GM19351 (cell line): ENCODE data around the gene FANCD2.
"Not testable (repeated sequence)": the region's sequence is repeated elsewhere in the genome, so short reads cannot be mapped to it uniquely, and the experiment has no call there.

Source experiments
- ATAC-seq: cut with Tn5 transposase; IDR thresholded peaks from one replicate; pipeline ENCODE4 v1.9.1; 2021; ENCODE audit warnings: mild to moderate bottlenecking, moderate library complexity; ENCODE audit not compliant: unreplicated experiment

The FANCD2 gene

DNA sequence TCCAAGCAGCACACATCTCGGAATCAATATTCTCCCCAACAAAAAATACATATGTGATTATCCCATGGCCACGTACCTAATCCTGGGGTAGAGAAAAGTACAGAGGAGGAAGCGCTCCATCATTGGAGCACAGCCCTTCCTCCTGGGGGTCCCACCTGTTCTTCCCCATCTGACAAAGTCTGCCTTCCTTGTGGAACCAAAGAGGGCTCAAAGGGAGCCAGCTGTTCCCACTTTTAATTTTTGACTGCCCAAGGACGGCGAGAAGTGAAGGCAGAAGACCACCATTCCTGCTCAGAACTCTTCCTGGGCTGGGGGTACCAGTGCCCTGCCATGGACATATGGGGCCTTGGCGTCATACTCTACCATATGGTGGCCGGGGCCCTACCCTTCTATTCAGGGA is 14.1 kb upstream of the FANCD2 start:
- no peak for ATAC-seq

DNA sequence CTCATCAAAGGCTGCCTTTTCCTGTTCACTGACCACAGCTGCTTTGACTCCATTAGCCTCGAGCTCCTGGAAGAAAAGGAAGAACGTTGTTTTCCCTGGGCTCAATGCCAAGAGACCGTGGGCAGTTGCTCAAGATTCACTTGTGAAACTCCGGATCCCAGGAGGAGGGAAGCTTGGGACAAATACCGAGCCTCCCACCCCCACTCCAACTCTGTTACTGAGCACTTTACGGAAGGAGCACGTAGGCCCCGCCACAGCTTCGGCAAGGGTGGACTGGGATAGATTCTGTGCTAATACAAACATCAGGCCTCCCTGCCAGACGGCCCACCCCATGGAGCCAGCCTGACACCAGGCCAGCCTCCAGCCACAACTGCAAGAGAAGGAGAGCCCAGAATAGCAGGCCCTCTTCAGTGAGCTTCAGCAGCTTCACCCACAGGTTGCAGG is 10.8 kb upstream of the FANCD2 start:
- ATAC-seq, result no peak

DNA sequence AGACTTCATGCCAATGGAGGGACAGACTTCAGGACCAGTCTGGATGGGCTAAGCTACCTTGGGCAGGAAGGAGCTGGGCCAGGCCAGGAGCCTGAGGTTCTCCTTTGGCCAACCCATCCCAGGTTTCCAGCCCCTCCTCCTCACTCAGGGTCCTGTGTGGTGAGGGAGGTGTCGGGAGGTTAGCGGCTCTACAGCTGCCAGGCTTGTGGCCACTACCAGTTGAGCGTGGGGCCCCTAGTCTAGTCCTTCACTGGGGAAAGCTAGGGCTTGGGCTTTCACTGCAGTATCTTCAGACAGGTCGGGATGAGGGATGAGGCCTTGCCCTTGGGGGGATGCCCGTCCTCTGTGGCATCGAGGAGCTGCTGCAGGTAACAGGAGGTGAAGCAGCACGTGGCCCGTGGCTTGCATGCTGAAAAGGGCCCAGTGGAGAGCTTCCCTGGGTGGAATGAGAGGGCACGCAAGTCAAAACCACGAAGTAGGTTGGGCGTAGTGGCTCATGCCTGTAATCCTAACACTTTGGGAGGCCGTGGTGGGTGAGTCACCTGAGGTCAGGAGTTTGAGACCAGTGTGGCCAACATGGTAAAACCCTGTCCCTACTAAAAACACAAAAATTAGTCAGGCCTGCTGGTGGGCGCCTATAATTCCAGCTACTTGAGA is 8.5 kb upstream of the FANCD2 start:
- ATAC-seq, result no peak

DNA sequence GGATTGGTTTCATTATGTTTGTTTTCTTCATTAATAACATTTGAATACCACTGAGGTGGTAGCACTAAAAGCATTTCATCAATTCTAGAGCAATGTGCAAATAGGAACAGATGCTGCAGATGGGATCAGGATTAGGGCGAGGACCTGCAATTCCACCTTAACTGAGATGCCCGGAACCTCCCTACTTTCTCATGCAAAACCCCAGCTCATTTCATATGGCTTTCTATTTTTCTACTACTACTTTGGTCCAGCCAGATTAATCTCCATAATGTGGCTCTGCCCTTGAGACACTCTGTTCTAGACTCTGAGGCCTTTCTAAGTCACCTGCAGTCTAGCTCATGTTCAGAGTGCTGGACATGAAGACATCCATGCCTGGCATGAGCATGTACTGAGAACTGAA is 7.4 kb upstream of the FANCD2 start:
- not testable (repeated sequence) for ATAC-seq

DNA sequence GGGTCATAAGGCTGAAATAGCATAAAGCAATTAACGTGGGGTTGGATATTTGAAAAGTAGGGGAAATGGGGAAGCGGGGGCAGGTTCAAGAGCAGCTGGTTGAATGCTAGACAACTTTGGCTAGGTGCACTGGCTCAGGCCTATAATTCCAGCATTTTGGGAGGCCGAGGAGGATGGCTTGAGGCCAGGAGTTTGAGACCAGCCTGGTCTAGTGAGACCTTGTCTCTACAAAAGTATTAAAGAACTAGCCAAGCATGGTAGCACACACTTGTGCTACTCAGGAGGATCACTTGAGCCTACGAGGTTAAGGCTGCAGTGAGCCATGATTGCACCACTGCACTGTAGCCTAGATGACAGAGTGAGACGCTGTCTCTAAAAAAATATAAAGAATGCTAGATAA is 6.9 kb upstream of the FANCD2 start:
- ATAC-seq, result no peak

DNA sequence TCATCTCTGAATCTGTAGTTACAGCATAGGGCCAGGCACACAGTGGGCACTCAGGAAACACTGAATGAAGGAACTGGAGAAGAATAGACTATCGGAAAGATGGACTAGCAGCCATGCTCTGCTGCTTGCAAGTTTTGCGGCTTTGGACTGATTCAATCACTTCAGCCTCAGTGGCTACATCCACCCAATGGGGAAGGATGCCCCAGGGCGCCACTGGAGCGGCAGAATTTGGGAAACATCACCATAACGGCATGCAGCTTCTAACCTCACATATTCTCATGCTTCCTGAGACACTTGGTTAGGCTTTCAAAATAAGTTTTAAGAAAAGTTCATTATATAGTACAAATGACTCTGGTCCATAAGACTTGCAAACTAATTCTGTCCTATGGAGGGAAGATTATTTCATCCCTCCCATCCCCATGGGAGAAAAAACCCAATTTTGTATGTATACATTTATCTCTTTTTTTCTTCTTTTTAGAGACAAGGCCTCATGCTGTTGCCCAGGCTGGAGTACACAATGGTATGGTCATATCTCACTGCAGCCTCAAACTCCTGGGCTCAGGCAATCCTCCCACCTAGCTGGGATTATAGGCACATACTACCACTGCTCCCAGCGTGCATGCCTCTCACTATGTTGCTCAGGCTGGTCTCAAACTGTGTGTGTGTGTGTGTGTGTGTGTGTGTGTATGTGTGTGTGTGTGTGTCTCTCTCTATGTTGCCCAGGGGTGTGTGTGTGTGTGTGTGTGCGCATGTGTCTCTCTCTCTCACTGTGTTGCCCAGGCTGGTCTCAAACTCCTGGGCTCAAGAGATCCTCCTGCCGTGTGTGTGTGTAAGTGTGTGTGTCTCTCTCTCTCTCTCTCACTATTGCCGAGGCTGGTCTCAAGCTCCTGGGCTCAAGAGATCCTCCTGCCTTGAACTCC is 4.1 kb upstream of the FANCD2 start:
- no peak for ATAC-seq

DNA sequence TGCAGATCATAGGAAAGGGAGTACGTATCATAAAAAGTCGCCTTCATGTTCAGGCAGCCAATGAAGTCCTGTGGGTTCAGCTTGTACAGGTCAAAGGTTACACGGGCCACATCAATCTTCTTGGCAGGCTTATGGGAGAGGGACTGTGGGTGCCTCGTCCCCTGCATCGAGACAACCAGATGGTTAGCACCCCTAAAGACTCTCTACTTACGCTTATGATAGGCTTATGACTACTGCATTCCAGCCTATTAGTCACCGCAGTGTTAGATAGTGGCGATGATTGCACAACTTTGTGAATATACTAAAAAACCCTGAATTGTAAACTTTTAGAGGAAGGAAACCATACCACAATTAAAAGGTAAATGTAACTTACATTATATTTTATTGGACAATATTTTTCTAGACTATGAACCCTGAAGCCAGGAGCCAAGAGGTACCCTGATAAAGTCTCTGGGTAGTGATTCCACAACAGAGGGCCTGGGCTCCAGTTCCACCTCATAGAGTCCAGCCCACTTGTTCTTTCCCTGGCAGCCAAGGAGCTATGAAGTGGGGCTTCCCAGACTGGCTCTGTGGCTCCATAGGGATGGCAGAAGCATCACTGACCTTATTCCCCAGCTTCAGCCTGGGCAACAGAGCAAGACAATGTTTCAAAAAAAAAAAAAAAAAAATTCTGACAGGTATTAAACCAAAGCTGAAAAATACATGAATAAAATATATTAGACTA is 2.5 kb upstream of the FANCD2 start:
- no peak for ATAC-seq

DNA sequence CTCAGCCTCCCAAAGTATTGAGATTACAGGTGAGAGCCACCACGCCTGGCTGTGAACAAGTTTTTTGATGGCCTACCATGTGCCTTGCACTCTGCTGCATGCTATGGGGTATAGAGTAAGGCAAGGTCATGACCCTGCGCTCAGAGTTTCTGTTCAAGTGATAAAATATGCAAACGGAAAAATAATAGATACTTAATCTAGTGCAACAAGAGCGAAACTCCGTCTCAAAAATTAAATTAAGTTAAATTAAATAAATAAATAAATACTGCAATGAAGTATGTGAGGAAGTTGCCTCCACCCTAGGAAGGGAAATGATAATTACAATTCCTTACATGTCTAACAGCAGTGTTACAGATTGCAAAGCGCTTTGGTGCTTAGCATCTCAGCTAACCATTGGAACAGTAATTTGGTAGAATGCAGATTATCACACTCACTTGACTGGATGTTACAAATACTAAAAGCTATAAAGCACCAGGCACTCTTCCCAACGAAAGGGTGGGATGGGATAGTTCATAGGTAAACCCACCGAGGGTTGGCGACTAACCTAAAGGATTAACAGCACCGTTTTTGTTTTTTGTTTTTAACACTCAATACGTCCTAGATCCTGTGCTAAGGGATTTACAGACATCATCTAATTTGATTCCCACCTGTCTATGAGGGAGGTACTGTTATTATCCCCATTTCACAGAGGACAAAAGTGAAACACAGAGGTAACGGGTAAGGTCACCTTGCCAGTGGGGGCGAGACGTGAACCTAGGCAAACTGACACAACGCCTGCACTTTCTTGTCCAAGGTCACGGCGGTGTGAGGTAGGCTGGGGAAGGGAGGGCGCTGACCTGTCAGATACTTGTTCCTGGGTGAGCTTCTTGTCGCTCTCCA is 793 bp upstream of the FANCD2 start:
- ATAC-seq, result no peak

DNA sequence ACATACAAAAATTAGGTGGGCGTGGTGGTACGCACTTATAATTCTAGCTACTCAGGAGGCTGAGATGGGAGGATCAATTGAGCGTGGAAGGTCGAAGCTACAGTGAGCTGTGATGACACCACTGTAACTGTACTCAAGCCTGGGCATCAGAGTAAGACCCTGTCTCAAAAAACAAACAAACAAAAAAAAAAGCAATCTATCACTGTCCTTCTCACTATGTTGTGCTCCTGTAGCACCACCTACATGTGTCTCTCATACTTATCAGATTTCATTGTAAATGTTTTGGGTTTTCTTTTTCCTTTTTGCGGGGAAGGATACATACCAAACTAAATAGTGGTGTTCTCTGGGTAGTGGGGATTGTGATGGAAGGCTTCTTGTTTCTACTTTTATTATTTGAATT is 14.8 kb downstream of the FANCD2 start:
- ATAC-seq, result no peak

DNA sequence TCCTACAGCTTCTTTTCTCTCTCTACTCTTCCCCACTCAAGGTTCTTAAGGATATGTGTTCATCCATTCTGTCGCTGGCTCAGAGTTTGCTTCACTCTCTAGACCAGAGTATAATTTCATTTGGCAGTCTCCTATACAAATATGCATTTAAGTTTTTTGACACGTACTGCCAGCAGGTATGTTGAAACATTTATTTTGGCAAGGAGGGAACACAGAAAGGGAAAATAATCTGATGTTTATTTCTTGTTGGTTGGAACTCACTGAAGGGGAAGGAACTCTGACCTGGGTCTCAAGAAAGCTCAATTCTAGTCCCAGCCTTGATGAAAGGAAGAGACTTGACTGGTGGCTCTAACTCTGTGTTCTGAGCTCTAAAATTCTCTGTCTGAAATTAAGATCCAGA is 21.6 kb downstream of the FANCD2 start:
- ATAC-seq, result no peak

DNA sequence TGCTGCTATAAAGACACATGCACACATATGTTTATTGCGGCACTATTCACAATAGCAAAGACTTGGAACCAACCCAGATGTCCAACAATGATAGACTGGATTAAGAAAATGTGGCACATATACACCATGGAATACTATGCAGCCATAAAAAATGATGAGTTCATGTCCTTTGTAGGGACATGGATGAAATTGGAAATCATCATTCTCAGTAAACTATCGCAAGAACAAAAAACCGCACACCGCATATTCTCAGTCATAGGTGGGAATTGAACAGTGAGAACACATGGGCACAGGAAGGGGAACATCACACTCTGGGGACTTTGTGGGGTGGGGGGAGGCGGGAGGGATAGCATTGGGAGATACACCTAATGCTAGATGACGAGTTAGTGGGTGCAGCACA is 26.8 kb downstream of the FANCD2 start:
- not testable (repeated sequence) for ATAC-seq

DNA sequence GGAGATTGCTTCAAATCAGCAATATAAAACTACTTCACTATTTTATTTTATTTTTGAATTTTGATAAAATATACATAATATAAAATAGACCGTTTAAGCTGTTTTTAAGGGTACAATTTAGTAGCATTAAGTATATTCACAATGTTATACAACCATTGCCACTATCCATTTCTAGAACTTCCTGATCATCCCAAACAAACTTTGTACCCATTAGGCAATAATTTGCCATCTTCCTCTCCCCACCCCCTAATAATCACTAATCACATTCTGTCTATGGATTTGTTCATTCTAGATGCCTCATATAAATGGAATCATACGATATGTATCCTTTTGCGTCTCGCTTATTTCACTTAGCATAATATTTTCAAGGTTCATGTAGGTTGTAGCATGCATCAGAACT is 28.9 kb downstream of the FANCD2 start:
- no peak for ATAC-seq

DNA sequence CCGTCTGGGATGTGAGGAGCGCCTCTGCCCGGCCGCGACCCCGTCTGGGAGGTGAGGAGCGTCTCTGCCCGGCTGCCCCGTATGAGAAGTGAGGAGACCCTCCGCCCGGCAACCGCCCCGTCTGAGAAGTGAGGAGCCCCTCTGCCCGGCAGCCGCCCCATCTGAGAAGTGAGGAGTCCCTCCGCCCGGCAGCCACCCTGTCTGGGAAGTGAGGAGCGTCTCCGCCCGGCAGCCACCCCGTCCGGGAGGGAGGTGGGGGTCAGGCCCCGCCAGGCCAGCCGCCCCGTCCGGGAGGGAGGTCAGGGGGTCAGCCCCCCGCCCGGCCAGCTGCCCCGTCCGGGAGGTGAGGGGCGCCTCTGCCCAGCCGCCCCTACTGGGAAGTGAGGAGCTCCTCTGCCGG is 43.8 kb downstream of the FANCD2 start:
- ATAC-seq, result not testable (repeated sequence)

DNA sequence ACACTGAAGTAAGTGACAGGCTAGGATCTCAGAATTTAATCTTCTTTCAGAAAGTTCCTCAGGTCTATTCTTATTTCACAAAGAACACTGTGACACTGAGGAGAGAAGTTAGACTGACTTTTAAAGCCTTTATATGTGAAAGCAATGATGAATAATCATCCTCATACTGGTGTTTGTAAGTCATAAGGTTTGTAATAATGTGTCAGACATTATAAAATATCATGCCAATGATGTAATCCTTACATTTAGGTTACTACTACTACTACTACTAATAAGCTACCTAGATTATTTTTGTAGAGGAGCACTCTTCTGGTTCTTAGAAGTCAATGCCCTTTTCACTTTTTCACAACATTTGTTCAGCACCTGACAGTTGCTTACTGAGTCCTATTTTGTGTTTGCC is 48.4 kb downstream of the FANCD2 start:
- ATAC-seq, result no peak

DNA sequence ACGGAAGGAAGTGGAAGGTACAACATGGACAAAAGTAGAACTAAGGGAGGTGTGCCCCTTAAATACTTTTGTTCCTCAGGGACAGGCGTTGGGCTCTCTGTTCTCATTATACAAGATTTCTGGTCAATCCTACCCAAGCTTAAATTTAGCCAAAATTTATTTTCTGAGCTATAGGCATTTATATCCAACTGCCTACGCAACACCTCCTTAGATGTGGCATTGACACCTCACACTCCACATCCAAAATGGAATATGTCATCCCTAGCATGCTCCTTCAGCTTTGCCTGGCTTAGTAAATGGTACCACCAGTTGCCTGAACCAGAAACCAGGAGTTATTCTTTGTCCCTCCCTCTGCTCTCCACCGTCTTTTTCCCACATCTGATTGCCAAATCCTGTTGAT is 55.6 kb downstream of the FANCD2 start:
- ATAC-seq, result no peak

DNA sequence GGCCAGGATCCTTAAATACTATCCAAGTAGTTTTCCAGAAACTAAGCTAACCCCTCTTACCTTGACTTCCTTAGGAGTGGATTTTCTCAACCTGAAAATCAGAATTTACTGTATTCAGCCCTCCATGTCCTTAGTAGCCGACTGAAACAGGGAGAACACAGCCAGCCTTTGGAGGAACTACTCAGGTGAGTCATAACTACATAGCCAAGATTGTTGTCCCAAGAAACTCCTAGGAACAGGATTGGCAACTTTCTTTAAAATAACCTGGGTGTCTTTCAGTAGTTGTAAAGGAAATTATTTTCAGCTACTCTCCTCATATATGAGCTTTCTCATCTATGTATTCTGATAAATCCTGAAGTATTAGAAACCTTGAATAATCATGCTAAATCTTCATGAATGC is 59.5 kb downstream of the FANCD2 start:
- no peak for ATAC-seq

DNA sequence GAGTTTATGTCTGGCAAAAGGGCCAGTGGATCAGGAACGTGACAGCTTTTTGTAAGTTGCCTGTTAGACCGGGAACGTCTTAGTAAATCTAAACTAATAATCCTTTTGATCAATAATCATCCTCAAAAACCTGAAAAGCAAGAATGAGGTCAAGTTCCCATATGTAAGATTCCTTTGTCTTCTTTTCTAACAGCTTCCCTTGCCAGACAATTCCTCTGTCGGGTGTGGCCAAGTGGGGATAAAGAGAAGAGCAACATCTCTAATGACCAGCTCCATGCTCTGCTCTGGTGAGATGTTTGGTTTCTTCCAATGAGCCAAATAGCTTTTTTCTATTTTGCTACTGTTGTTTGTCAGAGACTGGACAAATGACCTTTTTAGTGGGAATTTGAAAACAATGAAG is 62.0 kb downstream of the FANCD2 start:
- no peak for ATAC-seq

DNA sequence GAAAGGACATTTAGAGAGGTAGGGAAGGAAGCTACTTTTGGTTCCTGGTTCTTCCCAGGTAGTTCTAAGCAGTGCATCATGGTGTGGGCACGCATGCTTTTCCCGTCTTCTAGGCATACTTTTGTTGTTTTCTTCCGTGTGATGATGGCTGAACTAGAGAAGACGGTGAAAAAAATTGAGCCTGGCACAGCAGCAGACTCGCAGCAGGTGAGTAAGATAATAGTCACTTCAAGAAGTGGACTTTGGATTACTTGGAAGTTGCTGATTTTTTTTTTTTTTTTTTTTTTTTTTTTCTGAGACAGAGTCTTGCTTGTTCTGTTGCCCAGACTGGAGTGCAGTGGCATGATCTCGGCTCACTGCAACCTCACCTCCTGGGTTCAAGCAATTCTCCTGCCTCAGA is 63.9 kb downstream of the FANCD2 start:
- ATAC-seq, result no peak

DNA sequence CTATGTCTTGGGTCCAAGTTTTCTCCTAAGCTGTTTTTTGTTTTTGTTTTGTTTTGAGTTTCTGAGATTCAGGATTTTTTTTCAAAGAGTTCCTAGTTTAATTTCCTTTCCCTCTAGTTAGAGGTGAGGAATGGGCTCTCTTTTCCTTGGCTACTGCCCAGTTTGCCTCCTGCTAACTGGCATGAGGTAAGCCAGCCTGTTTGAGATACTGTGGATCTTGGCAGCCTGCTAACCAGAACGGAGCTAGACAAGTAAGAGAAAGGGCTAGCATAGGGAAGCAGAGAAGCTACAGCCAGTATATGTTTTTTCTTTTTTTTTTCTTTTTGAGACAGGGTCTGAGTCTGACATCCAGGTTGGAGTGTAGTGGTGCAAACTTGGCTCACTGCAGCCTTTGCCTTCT is 64.5 kb downstream of the FANCD2 start:
- not testable (repeated sequence) for ATAC-seq

DNA sequence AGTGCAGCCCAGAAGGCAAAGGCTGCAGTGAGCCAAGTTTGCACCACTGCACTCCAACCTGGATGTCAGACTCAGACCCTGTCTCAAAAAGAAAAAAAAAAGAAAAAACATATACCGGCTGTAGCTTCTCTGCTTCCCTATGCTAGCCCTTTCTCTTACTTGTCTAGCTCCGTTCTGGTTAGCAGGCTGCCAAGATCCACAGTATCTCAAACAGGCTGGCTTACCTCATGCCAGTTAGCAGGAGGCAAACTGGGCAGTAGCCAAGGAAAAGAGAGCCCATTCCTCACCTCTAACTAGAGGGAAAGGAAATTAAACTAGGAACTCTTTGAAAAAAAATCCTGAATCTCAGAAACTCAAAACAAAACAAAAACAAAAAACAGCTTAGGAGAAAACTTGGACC is 65.2 kb downstream of the FANCD2 start:
- not testable (repeated sequence) for ATAC-seq

DNA sequence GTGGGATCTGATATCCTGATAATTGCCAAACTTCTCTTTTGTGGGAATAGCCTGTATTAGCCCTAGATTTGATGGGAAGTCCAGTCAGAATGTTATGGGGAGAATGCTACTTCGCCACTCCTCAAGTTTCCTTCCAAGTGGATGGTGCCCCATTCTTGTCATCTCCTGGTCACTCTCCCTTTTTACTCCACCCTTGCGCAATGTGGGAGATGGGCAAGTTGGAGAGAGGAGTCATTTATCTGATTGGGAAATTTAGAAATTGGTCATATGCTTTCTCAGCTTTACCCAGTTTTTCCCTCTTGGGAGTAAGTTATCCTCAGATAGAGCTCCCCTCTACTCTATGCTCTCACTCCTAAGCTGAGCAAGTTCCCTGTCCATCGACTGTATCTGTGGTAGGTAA is 67.4 kb downstream of the FANCD2 start:
- no peak for ATAC-seq
